ENCODE results near the gene CLIC4.

CLIC4 gene

GRCh38 chr1:24825174-24825573, 79.9 kb downstream of the CLIC4 start:
- no peak for DNase-seq

- no peak for DNase-seq
These were observed 81.3 kb downstream of the CLIC4 start for GRCh38 chr1:24826510-24826909.

- no peak for DNase-seq
These were observed 82.3 kb downstream of the CLIC4 start for GRCh38 chr1:24827379-24828135.

- no peak for DNase-seq
These were observed 83.1 kb downstream of the CLIC4 start for GRCh38 chr1:24828183-24828886.

- DNase-seq, result no peak
These were observed 83.6 kb downstream of the CLIC4 start for GRCh38 chr1:24828887-24829192.

- DNase-seq, result no peak
These were observed 85.5 kb downstream of the CLIC4 start for GRCh38 chr1:24830680-24831272.

- no peak for DNase-seq
These were observed 96.3 kb downstream of the CLIC4 start for GRCh38 chr1:24841593-24841992.

GRCh38 chr1:24846671-24847070, 101.4 kb downstream of the CLIC4 start:
- no peak for DNase-seq

- DNase-seq, result peak; percentile 86 to 87
These were observed 103.0 kb downstream of the CLIC4 start for GRCh38 chr1:24847995-24848881.

- DNase-seq, result peak in 1 of 2 experiments; percentile 10
These were observed 104.5 kb downstream of the CLIC4 start for GRCh38 chr1:24849672-24850295.

- no peak for DNase-seq
These were observed 105.2 kb downstream of the CLIC4 start for GRCh38 chr1:24850328-24850920.

GRCh38 chr1:24853649-24854048, 108.4 kb downstream of the CLIC4 start:
- no peak for DNase-seq

GRCh38 chr1:24855474-24855873, 110.2 kb downstream of the CLIC4 start:
- no peak for DNase-seq

- DNase-seq, result no peak
These were observed 111.7 kb downstream of the CLIC4 start for GRCh38 chr1:24856787-24857506.

GRCh38 chr1:24857507-24858133, 112.4 kb downstream of the CLIC4 start:
- DNase-seq, result no peak

- no peak for DNase-seq
These were observed 113.0 kb downstream of the CLIC4 start for GRCh38 chr1:24858277-24858676.

GRCh38 chr1:24859063-24860010, 114.1 kb downstream of the CLIC4 start:
- DNase-seq, result no peak

- DNase-seq, result no peak
These were observed 115.6 kb downstream of the CLIC4 start for GRCh38 chr1:24860841-24861240.

GRCh38 chr1:24861821-24862727, 116.8 kb downstream of the CLIC4 start:
- DNase-seq, result no peak
